Neural progenitor cell (in vitro differentiated cells): ENCODE measurements around the gene CAMK2A. TPM values are rescaled to one million over a fixed set of nuclear protein-coding genes. Genes with fewer than 3 reads are reported as not detected.

Source experiments
- DNase-seq: peaks from one replicate; pipeline ENCODE4 v3.0.0-alpha.2; 2016; ENCODE audit warnings: low spot score
- H2AFZ ChIP-seq: fragments of 200-600 bp; sonication (generic); replicated peaks from 2 replicates; pipeline ENCODE4 v1.6.1; 2016; ENCODE audit warnings: antibody characterized with exemption
- H3F3A ChIP-seq: fragments of 200-600 bp; sonication (generic); 2 replicates; pipeline ENCODE4 v1.6.1; 2016; ENCODE audit warnings: antibody characterized with exemption, low read depth
- H3K27ac ChIP-seq: fragments of 200-600 bp; sonication (generic); 2 replicates; pipeline ENCODE4 v1.5.1; 2016; ENCODE audit warnings: mild to moderate bottlenecking
- H3K27me3 ChIP-seq: fragments of 200-600 bp; sonication (generic); 2 replicates; pipeline ENCODE4 v1.6.1; 2016; ENCODE audit warnings: mild to moderate bottlenecking, moderate library complexity
- H3K36me3 ChIP-seq: fragments of 200-600 bp; sonication (generic); 2 replicates; pipeline ENCODE4 v1.5.1; 2016
- H3K4me1 ChIP-seq: fragments of 200-600 bp; sonication (generic); 2 replicates; pipeline ENCODE4 v1.6.1; 2016; ENCODE audit warnings: mixed run types
- H3K4me2 ChIP-seq: fragments of 200-600 bp; sonication (generic); 2 replicates; pipeline ENCODE4 v1.6.1; 2016
- H3K4me3 ChIP-seq: fragments of 200-600 bp; sonication (generic); 2 replicates; pipeline ENCODE4 v1.5.1; 2016
- H3K79me2 ChIP-seq: fragments of 200-600 bp; sonication (generic); 2 replicates; pipeline ENCODE4 v1.6.1; 2016; ENCODE audit warnings: low read depth
- H3K9ac ChIP-seq: fragments of 200-600 bp; sonication (generic); 2 replicates; pipeline ENCODE4 v1.6.1; 2016
- H3K9me3 ChIP-seq: fragments of 200-600 bp; sonication (generic); 2 replicates; pipeline ENCODE4 v1.5.1; 2016; ENCODE audit warnings: low read depth
- H4K20me1 ChIP-seq: fragments of 200-600 bp; sonication (generic); 2 replicates; pipeline ENCODE4 v1.6.1; 2016; ENCODE audit warnings: low read depth
- H3K27ac Mint-ChIP-seq: 3 replicates; pipeline ENCODE4 v1.8.0; 2021; ENCODE audit warnings: mixed read lengths
- H3K27me3 Mint-ChIP-seq: 2 replicates; pipeline ENCODE4 v1.8.0; 2022; ENCODE audit warnings: low read depth, mild to moderate bottlenecking, inconsistent platforms, moderate library complexity, mixed read lengths; ENCODE audit not compliant: insufficient read depth
- H3K36me3 Mint-ChIP-seq: 3 replicates; pipeline ENCODE4 v1.8.0; 2021; ENCODE audit warnings: mixed read lengths
- H3K4me1 Mint-ChIP-seq: 3 replicates; pipeline ENCODE4 v1.8.0; 2021; ENCODE audit warnings: mixed read lengths
- H3K4me3 Mint-ChIP-seq: 3 replicates; pipeline ENCODE4 v1.8.0; 2021; ENCODE audit warnings: mild to moderate bottlenecking, moderate library complexity, mixed read lengths
- H3K9me3 Mint-ChIP-seq: 3 replicates; pipeline ENCODE4 v1.8.0; 2020; ENCODE audit warnings: mixed read lengths
- CTCF ChIP-seq: fragments of 200-600 bp; sonication (generic); IDR thresholded peaks from 2 replicates; pipeline ENCODE4 v1.5.1; 2017; ENCODE audit warnings: antibody characterized with exemption, mild to moderate bottlenecking
- EZH2 ChIP-seq: fragments of 200-600 bp; sonication (generic); IDR thresholded peaks from 2 replicates; pipeline ENCODE4 v1.6.1; 2017; ENCODE audit warnings: antibody characterized with exemption, mild to moderate bottlenecking, moderate library complexity
- EZH2phosphoT487 ChIP-seq: fragments of 200-600 bp; sonication (generic); IDR thresholded peaks from 2 replicates; pipeline ENCODE4 v1.6.1; 2017; ENCODE audit warnings: antibody characterized with exemption
- total RNA-seq: library from RNA; depleted of rRNA; stranded (reverse); fragments of >200 nt; gene quantifications from 2 replicates; pipeline ENCODE4 v1.2.3, GENCODE V29; 2015; ENCODE audit warnings: low replicate concordance

Gene CAMK2A
- total RNA-seq, 1 donor from 2014 or later: 0.09 TPM

GRCh38 chr5:150270541-150271295 is 18.9 kb downstream of the CAMK2A start:
- no peaks in the 10 kb centered on the region for H3K36me3 Mint-ChIP-seq

DNA sequence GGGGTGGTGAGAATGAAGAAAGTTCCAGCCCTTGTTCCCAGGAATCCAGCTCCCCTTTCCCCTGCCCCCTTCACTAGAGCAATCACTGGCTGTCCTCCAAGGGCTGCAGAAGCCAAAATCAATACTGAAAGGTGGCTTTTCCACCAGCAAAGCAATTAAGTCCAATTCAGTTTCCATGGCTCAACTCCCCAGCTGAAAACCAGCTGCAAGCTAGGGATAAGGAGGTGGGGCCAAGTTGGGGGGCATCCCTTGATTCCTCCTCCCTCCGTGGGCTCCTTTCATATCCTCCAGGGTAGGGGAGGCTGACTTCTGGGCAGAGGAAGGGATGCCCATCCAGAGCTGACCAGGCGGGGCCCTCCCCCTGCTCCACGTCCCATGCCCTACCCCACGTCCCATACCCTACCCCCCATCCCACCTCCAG is 22.7 kb downstream of the CAMK2A start:
- no peak overlapping the region for H3K27ac Mint-ChIP-seq
- no peaks in the 10 kb centered on the region for H3K36me3 ChIP-seq
- no peaks in the 10 kb centered on the region for H3K79me2 ChIP-seq
- H3K9ac ChIP-seq: no peak overlapping the region
- no peak overlapping the region for H3K4me3 Mint-ChIP-seq
- no peaks in the 10 kb centered on the region for H4K20me1 ChIP-seq
- H3K27me3 Mint-ChIP-seq: peaks cover 6% of the 10 kb centered on the region
- no peak overlapping the region for H2AFZ ChIP-seq
- no peaks in the 10 kb centered on the region for H3K9me3 Mint-ChIP-seq
- DNase-seq: no peak
- H3K4me1 ChIP-seq: peaks cover 24% of the 10 kb centered on the region
- H3K4me1 Mint-ChIP-seq: peaks cover 46% of the 10 kb centered on the region
- H3K27ac ChIP-seq: no peak overlapping the region
- H3K36me3 Mint-ChIP-seq: no peaks in the 10 kb centered on the region
- no peaks in the 10 kb centered on the region for H3K27me3 ChIP-seq
- no peak overlapping the region for H3K4me3 ChIP-seq
- H3F3A ChIP-seq: no peaks in the 10 kb centered on the region
- no peak for TF ChIP-seq EZH2phosphoT487
- no peak for TF ChIP-seq EZH2
- no peak for TF ChIP-seq CTCF
- H3K9me3 ChIP-seq: no peaks in the 10 kb centered on the region
- no peak overlapping the region for H3K4me2 ChIP-seq

More at GRCh38 chr5:150270541-150271295, 18.9 kb downstream of the CAMK2A start:
- Histone ChIP-seq H3K4me2 (peak overlapping the region; percentile 42), H4K20me1 (no peaks in the 10 kb centered on the region), H2AFZ (no peak overlapping the region), H3F3A (no peaks in the 10 kb centered on the region), H3K79me2 (no peaks in the 10 kb centered on the region), H3K4me3 (no peak overlapping the region), H3K4me1 (peaks cover 12% of the 10 kb centered on the region), H3K36me3 (no peaks in the 10 kb centered on the region), H3K27ac (no peak overlapping the region), H3K27me3 (no peaks in the 10 kb centered on the region), H3K9ac (no peak overlapping the region), H3K9me3 (no peaks in the 10 kb centered on the region)
- peaks cover 9% of the 10 kb centered on the region for H3K27me3 Mint-ChIP-seq
- peaks cover 33% of the 10 kb centered on the region for H3K4me1 Mint-ChIP-seq
- DNase-seq: no peak
- peak overlapping the region; percentile 78 for H3K27ac Mint-ChIP-seq
- H3K9me3 Mint-ChIP-seq: no peaks in the 10 kb centered on the region
- TF ChIP-seq EZH2phosphoT487 (no peak), CTCF (no peak), EZH2 (no peak)
- H3K4me3 Mint-ChIP-seq: no peak overlapping the region

GRCh38 chr5:150265870-150266383 is 23.6 kb downstream of the CAMK2A start:
- Mint-ChIP-seq H3K4me1 (peaks cover 39% of the 10 kb centered on the region), H3K9me3 (no peaks in the 10 kb centered on the region), H3K27ac (no peak overlapping the region), H3K4me3 (no peak overlapping the region), H3K27me3 (peaks cover 6% of the 10 kb centered on the region), H3K36me3 (no peaks in the 10 kb centered on the region)
- H2AFZ ChIP-seq: no peak overlapping the region
- H3K4me3 ChIP-seq: no peak overlapping the region
- H3F3A ChIP-seq: no peaks in the 10 kb centered on the region
- no peaks in the 10 kb centered on the region for H3K36me3 ChIP-seq
- H3K9me3 ChIP-seq: no peaks in the 10 kb centered on the region
- DNase-seq: no peak
- no peaks in the 10 kb centered on the region for H4K20me1 ChIP-seq
- no peak for TF ChIP-seq CTCF
- TF ChIP-seq EZH2: no peak
- no peak for TF ChIP-seq EZH2phosphoT487
- H3K27ac ChIP-seq: no peak overlapping the region
- H3K4me1 ChIP-seq: peaks cover 21% of the 10 kb centered on the region
- H3K27me3 ChIP-seq: no peaks in the 10 kb centered on the region
- H3K79me2 ChIP-seq: no peaks in the 10 kb centered on the region
- H3K4me2 ChIP-seq: no peak overlapping the region
- H3K9ac ChIP-seq: no peak overlapping the region
